Jurkat, Clone E6-1 (cell line): ENCODE results near the gene USP46. TPM values are rescaled to one million over a fixed set of nuclear protein-coding genes. Genes with fewer than 3 reads are reported as not detected.

Experiments
- DNase-seq: peaks from one replicate; pipeline ENCODE4 v3.0.0-alpha.2; 2011; ENCODE audit warnings: low read depth, low spot score
- H3K4me3 ChIP-seq: 2 replicates; pipeline ENCODE4 v1.5.1; 2011; ENCODE audit warnings: mild to moderate bottlenecking, low read length, control low read depth, moderate library complexity
- polyA plus RNA-seq: library from polyadenylated mRNA; unstranded; fragments of >200 nt; gene quantifications from one replicate; pipeline ENCODE4 v1.2.1, GENCODE V29; 2012; ENCODE audit warnings: missing spikeins; ENCODE audit not compliant: insufficient read length, insufficient read depth

The USP46 gene
- polyA plus RNA-seq = 11.1 TPM

DNA sequence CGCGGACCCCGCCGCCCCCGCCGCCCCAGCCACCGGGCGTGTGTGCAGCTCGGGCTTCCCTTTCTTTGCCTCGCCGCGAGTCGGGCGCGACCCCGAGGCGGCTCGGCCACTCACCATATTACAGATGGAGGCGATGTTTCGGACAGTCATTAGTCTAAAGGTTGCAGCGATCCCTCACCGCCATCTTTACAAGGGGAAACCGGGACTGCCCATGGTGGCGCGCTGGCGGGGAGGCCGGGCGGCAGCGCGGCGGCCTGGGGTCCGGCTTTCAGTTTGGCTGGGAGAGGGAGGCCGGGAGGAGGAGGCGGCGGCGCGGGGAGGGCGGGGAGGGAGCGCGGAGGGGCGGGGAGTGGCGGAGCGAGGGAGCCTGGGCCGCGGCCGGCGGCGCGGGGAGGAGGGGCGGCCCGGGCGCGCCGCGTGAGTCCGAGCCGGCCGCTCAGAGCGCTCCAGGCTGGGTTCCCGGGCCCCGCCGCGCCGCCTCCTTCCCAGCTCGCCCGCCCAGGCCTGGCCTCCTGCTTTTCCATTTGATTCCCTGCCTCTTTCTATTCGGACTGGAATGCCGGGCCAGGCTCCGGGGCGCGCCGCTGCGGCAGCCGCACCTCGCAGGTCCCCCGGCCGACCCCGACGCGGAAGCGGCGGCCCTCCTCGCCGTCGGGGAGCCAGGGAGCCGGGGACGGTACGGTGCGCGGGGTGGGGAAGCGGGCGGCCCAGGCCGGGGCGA lies at the start of gene USP46:
USP46 (minus strand) TSS at position 301 of the 721 bp plus-strand sequence; CDS start at position 150, 151 bp downstream.
- DNase-seq = no peak
- H3K4me3 ChIP-seq = peak within 1 kb of the TSS; percentile 62

DNA sequence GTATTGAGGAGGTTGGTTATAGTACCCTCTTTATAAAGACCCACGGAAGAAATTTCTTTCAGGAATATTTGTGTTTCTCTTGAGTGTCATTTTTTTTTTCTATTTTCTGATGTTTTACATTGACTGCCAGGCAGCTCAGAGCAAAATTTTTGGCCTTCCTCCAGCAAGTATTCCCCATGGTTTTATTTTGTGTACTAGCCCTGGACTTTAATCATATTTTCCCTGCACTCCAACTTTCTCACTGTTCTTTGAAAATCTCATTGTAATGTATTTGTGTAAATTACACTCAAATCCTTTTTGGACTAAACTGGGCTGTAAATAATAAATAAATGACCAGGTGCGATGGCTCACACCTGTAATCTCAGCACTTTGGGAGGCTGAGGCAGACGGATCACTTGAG lies 45.6 kb upstream of the USP46 start:
- no peak for DNase-seq
- H3K4me3 ChIP-seq = no peak overlapping the region

DNA sequence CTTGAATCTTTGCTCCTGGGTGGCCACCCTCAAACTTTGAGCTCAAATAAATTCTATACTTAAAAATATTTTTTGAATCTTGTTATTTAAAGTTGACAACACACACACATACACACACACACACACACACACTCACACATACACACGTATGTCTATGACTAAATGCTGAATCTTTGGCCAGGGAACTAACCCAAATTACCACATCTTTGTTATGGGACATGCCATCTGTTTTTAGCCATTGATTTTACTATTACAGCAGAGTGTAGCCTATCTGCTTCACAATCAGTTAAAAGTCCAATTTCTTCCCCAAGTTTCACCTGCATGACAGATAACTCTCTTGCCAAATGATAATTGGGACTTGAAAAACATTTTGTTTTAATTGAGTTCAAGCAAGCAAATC lies 45.0 kb upstream of the USP46 start:
- no peak overlapping the region for H3K4me3 ChIP-seq
- DNase-seq = no peak

DNA sequence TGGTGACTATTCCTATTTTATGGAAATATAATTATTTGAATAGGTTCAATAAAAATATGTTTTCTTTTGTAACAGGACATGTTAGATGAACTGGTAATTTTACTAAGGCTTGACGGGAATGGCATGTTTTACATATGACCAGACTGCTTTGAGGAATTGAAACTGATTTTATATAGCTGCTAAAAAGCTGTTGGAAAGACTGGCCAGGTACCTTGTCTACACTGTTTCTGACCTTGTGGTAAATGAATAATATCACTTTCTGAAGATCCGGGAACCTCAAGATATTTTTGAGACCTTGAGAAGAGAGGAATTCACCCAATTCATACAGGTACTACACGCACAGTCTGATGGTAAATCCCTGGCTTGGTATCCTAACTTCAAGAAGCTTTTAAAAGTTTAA lies 42.1 kb upstream of the USP46 start:
- H3K4me3 ChIP-seq = no peak overlapping the region
- DNase-seq = no peak

DNA sequence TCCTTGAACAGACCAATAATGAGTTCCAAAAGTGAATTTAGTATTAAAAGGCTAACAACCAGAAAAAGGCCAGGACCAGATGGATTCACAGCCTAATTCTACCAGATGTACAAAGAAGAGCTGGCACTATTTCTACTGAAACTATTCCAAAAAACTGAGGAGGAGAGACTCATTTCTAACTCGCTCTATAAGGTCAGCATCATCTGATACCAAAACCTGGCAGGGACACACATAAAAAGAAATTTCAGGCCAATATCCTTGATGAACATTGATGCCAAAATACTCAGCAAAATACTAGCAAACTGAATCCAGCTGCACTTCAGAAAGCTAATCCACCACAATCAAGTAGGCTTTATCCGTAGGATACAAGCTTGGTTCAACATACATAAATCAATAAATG lies 35.8 kb upstream of the USP46 start:
- H3K4me3 ChIP-seq = no peak overlapping the region
- DNase-seq = no peak

DNA sequence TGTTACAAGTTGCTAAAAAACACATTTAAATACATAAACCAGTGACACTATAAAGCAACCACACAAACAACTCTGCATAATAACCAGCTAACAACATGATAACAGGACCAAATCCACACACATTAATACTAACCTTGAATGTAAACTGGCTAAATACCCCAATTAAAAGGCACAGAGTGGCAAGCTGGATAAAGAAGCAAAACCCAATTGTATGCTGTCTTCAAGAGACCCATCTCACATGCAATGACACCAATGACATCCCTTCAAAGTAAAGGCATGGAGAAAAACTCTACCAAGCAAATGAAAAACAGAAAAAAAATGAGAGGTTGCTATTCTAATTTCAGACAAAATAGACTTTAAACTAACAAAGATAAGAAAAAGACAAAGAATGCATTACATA lies 34.4 kb upstream of the USP46 start:
- H3K4me3 ChIP-seq = no peak overlapping the region
- no peak for DNase-seq

DNA sequence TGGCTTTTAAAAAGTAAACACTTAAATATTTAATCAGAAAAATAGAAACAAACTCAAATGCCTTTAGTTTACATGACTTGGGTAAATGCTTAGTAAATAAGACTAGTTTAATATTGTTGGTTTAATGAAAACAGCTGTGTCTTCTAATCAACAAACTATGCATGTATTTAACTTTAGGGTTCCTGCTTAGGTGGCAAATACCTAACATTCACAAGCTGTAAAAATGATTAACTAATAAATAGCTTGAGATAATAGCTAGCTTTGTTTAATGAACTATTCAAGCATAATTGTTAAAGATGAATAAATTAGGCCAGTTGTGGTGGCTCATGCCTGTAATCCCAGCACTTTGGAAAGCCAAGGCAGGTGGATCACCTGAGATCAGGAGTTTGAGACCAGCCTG lies 30.0 kb upstream of the USP46 start:
- no peak for DNase-seq
- H3K4me3 ChIP-seq = no peak overlapping the region

DNA sequence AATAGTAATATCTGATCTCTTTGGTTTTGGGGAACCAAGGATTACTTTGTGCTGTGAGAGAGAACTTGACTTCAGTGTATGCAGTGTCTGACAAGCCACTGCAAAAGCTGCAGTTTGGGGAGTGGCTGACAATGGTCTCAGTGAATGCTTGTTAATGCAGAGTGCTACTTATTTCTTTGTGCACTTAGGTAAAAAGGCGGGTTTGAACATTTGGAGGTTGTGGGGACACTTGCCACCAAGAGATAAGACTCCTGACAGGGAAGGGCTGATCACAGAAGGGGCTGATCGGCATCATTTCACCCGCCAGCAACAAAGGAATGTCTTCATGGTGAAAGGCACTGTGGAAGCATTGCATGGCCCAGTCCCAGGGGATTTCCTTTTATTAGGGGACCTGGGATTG lies 28.6 kb upstream of the USP46 start:
- DNase-seq = no peak
- H3K4me3 ChIP-seq = no peak overlapping the region

GRCh38 chr4:52685316-52685715 lies 26.2 kb upstream of the USP46 start:
- no peak overlapping the region for H3K4me3 ChIP-seq
- DNase-seq = no peak

DNA sequence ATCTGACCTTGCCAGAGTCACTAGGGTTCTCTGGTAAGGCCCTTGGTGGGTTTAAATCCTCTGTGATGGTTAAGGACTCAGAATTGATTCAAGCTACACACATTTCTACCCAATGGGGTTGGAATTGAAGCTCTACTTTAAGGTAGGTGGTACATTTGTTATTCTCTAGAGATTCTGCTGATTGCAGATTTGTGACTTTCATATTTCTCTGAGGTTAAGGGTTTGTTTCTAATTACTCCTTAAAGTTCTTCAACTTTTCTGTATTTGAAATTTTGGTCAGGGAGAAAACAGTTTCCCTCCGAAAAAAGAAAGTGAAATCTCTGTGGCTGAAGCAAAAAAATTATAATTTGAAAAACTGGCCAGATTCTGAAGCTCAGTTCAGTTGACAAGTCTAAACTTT lies 25.8 kb upstream of the USP46 start:
- H3K4me3 ChIP-seq = no peak overlapping the region
- DNase-seq = no peak

DNA sequence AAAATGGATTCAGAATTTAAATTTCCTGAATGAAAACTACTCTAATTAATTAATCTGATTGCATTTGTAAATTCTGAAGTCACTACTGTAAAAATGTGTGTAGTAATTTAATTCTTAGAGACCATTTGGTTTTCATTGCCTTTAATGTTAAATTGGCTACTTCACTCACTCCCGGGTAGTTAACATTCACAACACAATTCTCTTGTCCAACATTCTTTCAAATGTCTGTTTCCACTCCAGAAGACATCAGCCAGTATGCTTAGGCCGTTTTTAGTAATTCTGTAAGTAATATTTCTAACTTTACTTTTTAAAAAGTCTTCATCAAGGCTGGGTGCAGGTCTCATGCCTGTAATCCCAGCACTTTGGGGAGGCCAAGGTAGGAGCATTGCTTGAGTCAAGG lies 21.3 kb upstream of the USP46 start:
- no peak overlapping the region for H3K4me3 ChIP-seq
- no peak for DNase-seq

- DNase-seq = no peak
- H3K4me3 ChIP-seq = no peak overlapping the region
These were observed 17.4 kb upstream of the USP46 start for GRCh38 chr4:52676536-52676935.

DNA sequence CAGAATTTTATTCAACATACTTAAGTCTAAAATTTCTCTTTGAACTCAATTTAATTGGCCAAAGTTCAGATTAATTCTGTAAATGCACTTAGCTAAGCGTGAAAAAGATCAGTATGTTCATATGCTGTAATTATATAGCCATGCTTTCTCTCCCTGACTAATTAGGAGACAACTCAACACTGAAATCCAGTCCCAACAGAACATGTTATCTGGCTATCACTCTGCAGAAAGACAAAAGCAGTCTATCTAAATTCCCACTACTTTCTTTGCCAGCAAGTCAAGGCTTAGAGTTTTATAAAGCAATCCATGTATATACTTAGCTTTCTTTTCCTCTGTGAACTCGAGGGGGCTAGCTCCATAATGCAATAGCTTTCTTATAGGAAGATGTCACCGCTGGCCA lies 16.0 kb upstream of the USP46 start:
- DNase-seq = no peak
- H3K4me3 ChIP-seq = no peak overlapping the region

- no peak for DNase-seq
- H3K4me3 ChIP-seq = no peak overlapping the region
These were observed 11.6 kb upstream of the USP46 start for GRCh38 chr4:52670739-52671138.

DNA sequence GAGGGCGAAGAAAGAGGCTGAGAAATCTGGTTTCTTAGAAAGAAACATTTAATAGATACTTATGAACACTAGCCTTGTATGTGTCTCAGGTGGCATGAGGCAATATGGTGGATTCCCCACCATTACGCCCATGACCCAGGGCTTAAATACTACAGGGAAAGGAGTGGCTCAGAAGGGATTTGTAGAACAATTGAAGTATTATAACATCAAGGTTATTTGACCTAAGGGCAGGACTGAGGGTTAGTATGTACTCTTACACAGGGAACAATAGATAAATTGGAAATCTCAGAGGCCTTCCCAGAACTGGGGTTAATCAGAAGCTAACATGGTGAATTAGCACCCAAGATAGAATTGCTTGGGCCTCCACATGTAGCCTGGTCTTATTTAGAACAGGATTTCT lies 11.0 kb upstream of the USP46 start:
- DNase-seq = no peak
- H3K4me3 ChIP-seq = no peak overlapping the region

- peak; percentile 44 for DNase-seq
- H3K4me3 ChIP-seq = no peak overlapping the region
These were observed 6.5 kb upstream of the USP46 start for GRCh38 chr4:52665592-52665991.

DNA sequence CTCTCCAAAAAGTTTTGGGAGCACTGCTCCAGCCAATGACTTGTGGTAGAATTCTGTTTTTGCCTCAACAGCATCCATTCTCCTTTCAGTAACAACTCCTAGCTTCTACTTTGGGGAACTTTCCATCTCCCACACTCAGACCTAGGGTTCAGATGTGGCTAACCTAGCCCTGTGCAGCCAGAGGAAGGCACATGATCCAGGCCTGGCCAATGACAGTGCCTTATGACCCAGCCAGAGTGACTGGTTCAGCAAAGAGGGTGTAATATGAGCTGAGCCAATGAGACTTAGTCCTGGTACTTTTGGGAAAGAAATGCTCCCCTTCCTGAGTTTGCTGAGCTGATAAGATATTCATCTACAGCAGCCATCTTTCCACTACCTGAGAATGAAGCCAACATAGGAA lies 5.4 kb upstream of the USP46 start:
- no peak overlapping the region for H3K4me3 ChIP-seq
- no peak for DNase-seq

GRCh38 chr4:52661966-52662690 lies 3.0 kb upstream of the USP46 start:
- no peak overlapping the region for H3K4me3 ChIP-seq
- DNase-seq = no peak

DNA sequence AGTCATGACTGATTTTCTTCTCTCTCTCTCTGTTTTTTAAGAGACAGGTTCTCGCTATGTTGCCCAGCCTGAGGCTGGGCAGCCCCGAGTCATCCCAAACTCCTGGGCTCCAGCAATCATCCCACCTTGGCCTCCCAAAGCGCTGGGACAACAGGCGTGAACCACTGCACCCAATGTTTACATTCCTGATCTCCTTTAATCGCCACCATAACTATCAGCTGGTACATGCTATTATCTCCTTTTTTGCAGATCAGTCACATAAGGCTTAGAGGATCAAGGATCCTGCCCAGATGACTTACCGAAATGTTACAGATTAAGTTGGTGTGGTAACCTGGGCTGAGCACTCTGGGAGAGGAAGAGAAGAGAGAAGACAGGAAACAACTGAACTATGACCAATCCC lies 1.5 kb upstream of the USP46 start:
- no peak for DNase-seq
- H3K4me3 ChIP-seq = no peak overlapping the region

GRCh38 chr4:52659722-52660261 lies 691 bp upstream of the USP46 start:
- H3K4me3 ChIP-seq = peak overlapping the region; percentile 62
- DNase-seq = no peak

DNA sequence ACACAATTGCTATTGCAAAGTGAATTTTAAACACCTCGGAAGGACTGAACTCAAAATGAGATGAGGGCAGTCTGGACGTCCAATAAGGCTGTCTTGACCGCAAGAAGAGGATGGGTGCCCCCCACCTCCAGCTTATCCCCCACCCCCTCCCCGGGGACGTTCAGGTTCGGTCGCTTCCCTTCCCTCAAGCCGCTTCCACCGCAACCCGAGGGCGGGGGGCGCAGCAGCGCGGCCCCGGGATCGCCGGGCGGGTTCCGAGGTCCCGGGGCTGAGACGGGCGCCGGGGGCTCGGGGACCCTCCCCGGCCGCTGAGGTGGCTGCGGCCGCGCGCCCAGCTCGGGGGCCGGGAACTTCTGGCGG lies 480 bp downstream of the USP46 start:
- DNase-seq = no peak
- H3K4me3 ChIP-seq = peak overlapping the region; percentile 62
